GM12891 (cell line): ENCODE results near the gene ADH4.

Source experiments
- DNase-seq: peaks from one replicate; pipeline ENCODE4 v3.0.0; 2011; ENCODE audit warnings: low spot score; ENCODE audit not compliant: insufficient read length
- FAIRE-seq: peaks from 2 replicates; lab custom pipeline; 2011; peaks lifted over from hg19 to GRCh38; lab: Jason Lieb, UNC
- PAX5 ChIP-seq: IDR thresholded peaks from 2 replicates; pipeline ENCODE4 v1.6.1; 2011; ENCODE audit warnings: low read length, moderate library complexity, mild to moderate bottlenecking; ENCODE audit not compliant: insufficient read depth, severe bottlenecking
- POLR2A ChIP-seq: IDR thresholded peaks from 2 replicates; pipeline ENCODE4 v1.6.1; 2011; ENCODE audit warnings: low read depth, low read length, control low read depth
- POLR2AphosphoS5 ChIP-seq: IDR thresholded peaks from 2 replicates; pipeline ENCODE4 v1.6.1; 2011; ENCODE audit warnings: low read depth, low read length, control low read depth
- POU2F2 ChIP-seq: IDR thresholded peaks from 2 replicates; pipeline ENCODE4 v1.6.1; 2011; ENCODE audit warnings: low read depth, mild to moderate bottlenecking, control low read depth, low read length, moderate library complexity
- SPI1 ChIP-seq: IDR thresholded peaks from 2 replicates; pipeline ENCODE4 v1.6.1; 2011; ENCODE audit warnings: low read depth, low read length, control low read depth
- TAF1 ChIP-seq: IDR thresholded peaks from 2 replicates; pipeline ENCODE4 v1.6.1; 2011; ENCODE audit warnings: low read depth, low read length, control low read depth

Gene ADH4

GRCh38 chr4:99159699-99160098, 15.6 kb upstream of the ADH4 start:
- DNase-seq (no peak), FAIRE-seq (no peak)
- TF ChIP-seq POU2F2 = no peak
- no peak for TF ChIP-seq POLR2A
- no peak for TF ChIP-seq PAX5
- no peak for TF ChIP-seq TAF1

DNA sequence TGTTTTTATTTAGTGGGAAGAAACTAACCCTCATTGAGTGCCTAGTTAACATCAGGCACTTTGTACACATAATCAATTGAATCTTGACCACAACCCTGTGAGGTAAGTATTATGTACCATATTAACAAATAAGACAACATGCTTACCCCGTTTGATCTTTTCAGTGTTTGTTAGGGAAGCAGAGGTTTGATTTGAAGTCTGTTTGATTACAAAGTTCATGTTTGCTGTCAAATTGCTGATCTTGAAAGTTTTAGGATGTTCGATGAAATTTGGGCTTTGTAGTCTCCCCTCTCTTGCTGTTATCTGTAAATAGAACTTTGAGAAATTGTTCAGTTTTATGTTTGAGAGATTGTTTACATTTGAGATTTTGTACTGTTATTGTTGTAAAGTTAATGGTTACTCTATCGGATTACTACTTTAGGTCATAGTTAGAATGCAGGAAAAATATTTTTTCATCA, 13.4 kb upstream of the ADH4 start:
- DNase-seq (no peak), FAIRE-seq (no peak)
- no peak for TF ChIP-seq SPI1
- TF ChIP-seq TAF1 = no peak
- no peak for TF ChIP-seq POU2F2
- no peak for TF ChIP-seq POLR2AphosphoS5
- TF ChIP-seq PAX5 = no peak
- TF ChIP-seq POLR2A = no peak

GRCh38 chr4:99156992-99157391, 12.9 kb upstream of the ADH4 start:
- FAIRE-seq (no peak), DNase-seq (no peak)
- TF ChIP-seq TAF1 (no peak), POU2F2 (no peak), POLR2AphosphoS5 (no peak), POLR2A (no peak)

- FAIRE-seq (no peak), DNase-seq (no peak)
- TF ChIP-seq TAF1 (no peak), POU2F2 (no peak), POLR2AphosphoS5 (no peak), SPI1 (no peak), POLR2A (no peak), PAX5 (no peak)
Observed at GRCh38 chr4:99154658-99155342, 10.7 kb upstream of the ADH4 start.

GRCh38 chr4:99151995-99152394, 7.9 kb upstream of the ADH4 start:
- FAIRE-seq (no peak), DNase-seq (no peak)
- no peak for TF ChIP-seq POLR2A
- TF ChIP-seq PAX5 = no peak
- no peak for TF ChIP-seq SPI1
- TF ChIP-seq POLR2AphosphoS5 = no peak
- TF ChIP-seq TAF1 = no peak
- TF ChIP-seq POU2F2 = no peak

- FAIRE-seq (no peak), DNase-seq (no peak)
- TF ChIP-seq PAX5 (no peak), POU2F2 (no peak), SPI1 (no peak), POLR2A (no peak), TAF1 (no peak), POLR2AphosphoS5 (no peak)
Observed at GRCh38 chr4:99151452-99151851, 7.4 kb upstream of the ADH4 start.

- DNase-seq = no peak
- no peak for FAIRE-seq
- TF ChIP-seq TAF1 (no peak), PAX5 (no peak), SPI1 (no peak)
Observed at GRCh38 chr4:99149426-99150019, 5.4 kb upstream of the ADH4 start.

GRCh38 chr4:99148550-99148949, 4.5 kb upstream of the ADH4 start:
- TF ChIP-seq POLR2A (no peak), POLR2AphosphoS5 (no peak), TAF1 (no peak), SPI1 (no peak), PAX5 (no peak), POU2F2 (no peak)
- no peak for DNase-seq
- no peak for FAIRE-seq

DNA sequence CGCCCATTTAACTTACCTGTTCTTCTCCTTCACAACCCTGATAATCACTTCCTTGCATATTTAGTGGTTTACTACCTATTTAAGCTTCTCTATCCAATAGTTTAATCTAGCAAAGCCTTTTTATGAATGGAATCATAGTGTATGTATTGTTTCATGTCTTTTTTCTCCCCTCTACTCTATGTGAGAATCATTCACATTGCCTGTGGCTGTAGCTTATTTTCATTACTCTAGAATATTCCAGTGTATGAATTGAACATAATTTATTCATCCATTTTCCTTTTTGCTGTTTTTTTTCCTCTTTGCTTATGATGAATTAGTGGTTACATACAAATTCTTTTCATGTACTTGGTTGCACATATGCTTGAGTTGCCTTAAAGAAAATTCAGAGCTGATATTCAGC, 490 bp upstream of the ADH4 start:
- TF ChIP-seq POLR2A = no peak
- TF ChIP-seq PAX5 = no peak
- TF ChIP-seq SPI1 = no peak
- no peak for TF ChIP-seq TAF1
- no peak for TF ChIP-seq POU2F2
- FAIRE-seq = no peak

GRCh38 chr4:99136329-99136728, 7.8 kb downstream of the ADH4 start:
- DNase-seq (no peak), FAIRE-seq (no peak)
- TF ChIP-seq POU2F2 (no peak), POLR2A (no peak), PAX5 (no peak), TAF1 (no peak), POLR2AphosphoS5 (no peak), SPI1 (no peak)

More for the DNA sequence above, 490 bp upstream of the ADH4 start:
- DNase-seq = no peak

- TF ChIP-seq TAF1 (no peak), SPI1 (no peak), POU2F2 (no peak), POLR2AphosphoS5 (no peak), POLR2A (no peak), PAX5 (no peak)
- FAIRE-seq (no peak), DNase-seq (no peak)
Observed at GRCh38 chr4:99135541-99136162, 8.4 kb downstream of the ADH4 start.
